GM12878 (cell line): ENCODE measurements around the gene ANKHD1. TPM values are rescaled to one million over a fixed set of nuclear protein-coding genes. Genes with fewer than 3 reads are reported as not detected.

Experiments used
- CEBPB ChIP-seq, 2 experiments: fragments of 150-350 bp in 1 of 2; IDR thresholded peaks; 2 replicates each; pipeline ENCODE4 v1.6.1; 2012 to 2014; ENCODE audit warnings: low read depth in 2 of 2, low read length in 2 of 2, borderline replicate concordance in 1 of 2, inconsistent platforms in 1 of 2
- CHD2 ChIP-seq: IDR thresholded peaks from 2 replicates; pipeline ENCODE4 v1.6.1; 2011; ENCODE audit warnings: low read depth, low read length, improper control_type of control experiment, borderline replicate concordance
- GATAD2B ChIP-seq: fragments of 450-650 bp; conservative IDR thresholded peaks from 2 replicates; pipeline ENCODE4 v1.6.1; 2017; ENCODE audit warnings: low read depth, mild to moderate bottlenecking, moderate library complexity
- KDM1A ChIP-seq: fragments of 200-600 bp; sonication (generic); IDR thresholded peaks from 2 replicates; pipeline ENCODE4 v1.6.1; 2016; ENCODE audit warnings: borderline replicate concordance
- MYB ChIP-seq: fragments of 150-350 bp; IDR thresholded peaks from 2 replicates; pipeline ENCODE4 v1.6.1; 2014; ENCODE audit warnings: mild to moderate bottlenecking, low read depth, low read length, borderline replicate concordance
- NBN ChIP-seq: fragments of 450-650 bp; IDR thresholded peaks from 2 replicates; pipeline ENCODE4 v1.6.1; 2016
- NR2C1 ChIP-seq: fragments of 450-650 bp; IDR thresholded peaks from 2 replicates; pipeline ENCODE4 v1.6.1; 2017; ENCODE audit warnings: antibody characterized with exemption, mild to moderate bottlenecking, moderate library complexity
- POLR2A ChIP-seq: IDR thresholded peaks from 2 replicates; pipeline ENCODE4 v1.6.1; 2011; ENCODE audit warnings: low read depth, mild to moderate bottlenecking, low read length
- RB1 ChIP-seq: fragments of 450-650 bp; formaldehyde crosslinking; IDR thresholded peaks from 2 replicates; pipeline ENCODE4 v1.6.1; 2017; ENCODE audit warnings: mild to moderate bottlenecking, borderline replicate concordance
- RUNX3 ChIP-seq: IDR thresholded peaks from 2 replicates; pipeline ENCODE4 v1.6.1; 2012; ENCODE audit warnings: low read length, inconsistent platforms
- SUPT20H ChIP-seq: IDR thresholded peaks from 2 replicates; pipeline ENCODE4 v1.6.1; 2011; ENCODE audit warnings: low read depth, mild to moderate bottlenecking, low read length, moderate library complexity, borderline replicate concordance; ENCODE audit not compliant: control insufficient read depth
- TBL1XR1 ChIP-seq: IDR thresholded peaks from 2 replicates; pipeline ENCODE4 v1.6.1; 2012; ENCODE audit warnings: low read depth, low read length, improper control_type of control experiment
- TCF12 ChIP-seq: IDR thresholded peaks from 2 replicates; pipeline ENCODE4 v1.6.1; 2011; ENCODE audit warnings: low read depth, mild to moderate bottlenecking, low read length
- TCF3 ChIP-seq: IDR thresholded peaks from 2 replicates; pipeline ENCODE4 v1.6.1; 2012; ENCODE audit warnings: low read depth, mild to moderate bottlenecking, low read length, borderline replicate concordance; ENCODE audit not compliant: insufficient read depth
- ZNF217 ChIP-seq: fragments of 450-650 bp; IDR thresholded peaks from 2 replicates; pipeline ENCODE4 v1.6.1; 2017; ENCODE audit warnings: antibody characterized with exemption, mild to moderate bottlenecking
- ZNF24 ChIP-seq: fragments of 450-650 bp; IDR thresholded peaks from 2 replicates; pipeline ENCODE4 v1.6.1; 2017; ENCODE audit warnings: antibody characterized with exemption, mild to moderate bottlenecking
- polyA plus RNA-seq, 11 experiments: library from polyadenylated mRNA; depleted of rRNA in 4 of 11; unstranded in 6 of 11; stranded (reverse) in 5 of 11; fragments of >200 nt; fragmentation: Nextera tagmentation in 4 of 11; fragmentation: Illumina TruSeq in 1 of 11; extraction: Ambion mirVana in 4 of 11; extraction: Trizol in 1 of 11; gene quantifications; 1 replicate in 1 of 11; 2 replicates in 10 of 11; pipeline versions ENCODE4 v1.2.1 to v1.2.3, GENCODE V29; 2011 to 2016; ENCODE audit warnings: inconsistent platforms in 2 of 11, missing spikeins in 2 of 11, low read depth in 1 of 11
- total RNA-seq, 4 experiments: library from RNA; depleted of rRNA in 3 of 4; stranded (reverse); fragments of >200 nt in 3 of 4; fragmentation: Illumina TruSeq in 1 of 4; extraction: Trizol in 1 of 4; gene quantifications; 2 replicates each; pipeline versions ENCODE4 v1.2.1 to v1.2.3, GENCODE V29; 2013 to 2021
- TF ChIP-seq, protein P1 (sequence below): IDR thresholded peaks from 2 replicates; pipeline ENCODE4 v1.6.1; 2011; ENCODE audit warnings: low read depth, mild to moderate bottlenecking, low read length, moderate library complexity, borderline replicate concordance; ENCODE audit errors: extremely low read depth
- TF ChIP-seq, protein P2 (sequence below): IDR thresholded peaks from 2 replicates; pipeline ENCODE4 v1.6.1; 2011; ENCODE audit warnings: mild to moderate bottlenecking, low read depth, low read length, moderate library complexity; ENCODE audit not compliant: insufficient replicate concordance
- TF ChIP-seq, protein P3 (sequence below): fragments of 450-650 bp; IDR thresholded peaks from 2 replicates; pipeline ENCODE4 v1.6.1; 2014; ENCODE audit warnings: mild to moderate bottlenecking
- TF ChIP-seq, protein P4 (sequence below): IDR thresholded peaks from 2 replicates; pipeline ENCODE4 v1.6.1; 2012; ENCODE audit warnings: mild to moderate bottlenecking, low read depth, low read length

ANKHD1 gene
- total and polyA plus RNA-seq, 10 of the 15 experiments (the other 5 are each of a cell fraction or from before 2014, with no cell fraction given): 31.6 to 96.8 (median 74.3) TPM

DNA sequence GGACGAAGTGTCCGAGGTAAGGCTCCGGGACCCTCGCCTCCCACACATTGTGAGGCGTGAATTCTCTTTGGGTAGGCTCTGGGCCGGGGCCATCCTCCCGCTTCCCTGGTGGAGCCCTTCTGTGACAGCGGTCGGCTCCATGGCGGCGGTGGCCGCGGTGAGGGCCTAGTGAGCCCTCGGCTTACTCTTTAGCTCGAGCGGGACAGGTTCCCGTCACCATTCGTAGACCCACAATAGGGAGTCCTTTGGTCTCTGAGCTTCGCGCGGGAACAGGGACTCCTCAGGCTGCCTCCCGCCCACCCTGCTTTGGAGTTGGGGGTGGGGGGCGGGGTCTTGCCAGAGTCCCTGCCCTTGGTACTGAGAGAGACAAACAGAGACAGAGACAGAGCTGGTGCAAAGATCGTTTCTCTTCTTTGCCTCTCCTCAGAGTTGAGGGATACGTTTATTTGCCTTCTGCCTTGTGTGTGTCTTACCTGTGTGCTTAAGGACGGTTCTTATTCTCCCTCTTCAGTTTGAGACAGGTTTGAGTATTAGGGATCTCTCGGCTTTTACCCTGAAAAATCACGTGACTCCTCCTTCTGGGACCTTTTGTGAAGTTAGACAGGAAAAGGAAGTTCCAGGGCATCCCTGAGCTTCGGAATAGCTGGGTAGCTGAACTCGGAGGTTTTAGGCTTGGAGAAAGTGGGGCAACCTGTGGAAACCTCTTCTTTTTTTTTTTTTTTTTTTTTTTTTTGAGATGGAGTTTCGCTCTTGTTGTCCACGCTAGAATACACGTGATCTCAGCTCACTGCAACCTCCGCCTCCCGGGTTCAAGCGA, 833 bp downstream of the ANKHD1 start (continued):
- TF ChIP-seq, protein P1, sequence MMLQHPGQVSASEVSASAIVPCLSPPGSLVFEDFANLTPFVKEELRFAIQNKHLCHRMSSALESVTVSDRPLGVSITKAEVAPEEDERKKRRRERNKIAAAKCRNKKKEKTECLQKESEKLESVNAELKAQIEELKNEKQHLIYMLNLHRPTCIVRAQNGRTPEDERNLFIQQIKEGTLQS: peak; percentile 45; the same call in 1 of the 2 replicates
- TF ChIP-seq CHD2 (peak; percentile 63), NBN (0 out of 2 replicates have a peak, but pooled peaks have one; percentile 11), TCF12 (no peak), MYB (no peak), POLR2A (no peak), RUNX3 (no peak), KDM1A (no peak), SUPT20H (no peak), CEBPB (IDR thresholded peaks at IDR 0.05; ENCODE audit: borderline replicate concordance in 1 of 2, low read depth in 2 of 2, low read length in 2 of 2) (no peak), TCF3 (no peak), ZNF24 (no peak), TBL1XR1 (no peak), ZNF217 (no peak), RB1 (no peak), NR2C1 (no peak), GATAD2B (no peak; the same call in 1 of the 2 replicates)
- TF ChIP-seq, protein P2, sequence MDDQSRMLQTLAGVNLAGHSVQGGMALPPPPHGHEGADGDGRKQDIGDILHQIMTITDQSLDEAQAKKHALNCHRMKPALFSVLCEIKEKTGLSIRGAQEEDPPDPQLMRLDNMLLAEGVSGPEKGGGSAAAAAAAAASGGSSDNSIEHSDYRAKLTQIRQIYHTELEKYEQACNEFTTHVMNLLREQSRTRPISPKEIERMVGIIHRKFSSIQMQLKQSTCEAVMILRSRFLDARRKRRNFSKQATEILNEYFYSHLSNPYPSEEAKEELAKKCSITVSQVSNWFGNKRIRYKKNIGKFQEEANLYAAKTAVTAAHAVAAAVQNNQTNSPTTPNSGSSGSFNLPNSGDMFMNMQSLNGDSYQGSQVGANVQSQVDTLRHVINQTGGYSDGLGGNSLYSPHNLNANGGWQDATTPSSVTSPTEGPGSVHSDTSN: no peak
- TF ChIP-seq, protein P3, sequence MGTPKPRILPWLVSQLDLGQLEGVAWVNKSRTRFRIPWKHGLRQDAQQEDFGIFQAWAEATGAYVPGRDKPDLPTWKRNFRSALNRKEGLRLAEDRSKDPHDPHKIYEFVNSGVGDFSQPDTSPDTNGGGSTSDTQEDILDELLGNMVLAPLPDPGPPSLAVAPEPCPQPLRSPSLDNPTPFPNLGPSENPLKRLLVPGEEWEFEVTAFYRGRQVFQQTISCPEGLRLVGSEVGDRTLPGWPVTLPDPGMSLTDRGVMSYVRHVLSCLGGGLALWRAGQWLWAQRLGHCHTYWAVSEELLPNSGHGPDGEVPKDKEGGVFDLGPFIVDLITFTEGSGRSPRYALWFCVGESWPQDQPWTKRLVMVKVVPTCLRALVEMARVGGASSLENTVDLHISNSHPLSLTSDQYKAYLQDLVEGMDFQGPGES: no peak
- TF ChIP-seq, protein P4, sequence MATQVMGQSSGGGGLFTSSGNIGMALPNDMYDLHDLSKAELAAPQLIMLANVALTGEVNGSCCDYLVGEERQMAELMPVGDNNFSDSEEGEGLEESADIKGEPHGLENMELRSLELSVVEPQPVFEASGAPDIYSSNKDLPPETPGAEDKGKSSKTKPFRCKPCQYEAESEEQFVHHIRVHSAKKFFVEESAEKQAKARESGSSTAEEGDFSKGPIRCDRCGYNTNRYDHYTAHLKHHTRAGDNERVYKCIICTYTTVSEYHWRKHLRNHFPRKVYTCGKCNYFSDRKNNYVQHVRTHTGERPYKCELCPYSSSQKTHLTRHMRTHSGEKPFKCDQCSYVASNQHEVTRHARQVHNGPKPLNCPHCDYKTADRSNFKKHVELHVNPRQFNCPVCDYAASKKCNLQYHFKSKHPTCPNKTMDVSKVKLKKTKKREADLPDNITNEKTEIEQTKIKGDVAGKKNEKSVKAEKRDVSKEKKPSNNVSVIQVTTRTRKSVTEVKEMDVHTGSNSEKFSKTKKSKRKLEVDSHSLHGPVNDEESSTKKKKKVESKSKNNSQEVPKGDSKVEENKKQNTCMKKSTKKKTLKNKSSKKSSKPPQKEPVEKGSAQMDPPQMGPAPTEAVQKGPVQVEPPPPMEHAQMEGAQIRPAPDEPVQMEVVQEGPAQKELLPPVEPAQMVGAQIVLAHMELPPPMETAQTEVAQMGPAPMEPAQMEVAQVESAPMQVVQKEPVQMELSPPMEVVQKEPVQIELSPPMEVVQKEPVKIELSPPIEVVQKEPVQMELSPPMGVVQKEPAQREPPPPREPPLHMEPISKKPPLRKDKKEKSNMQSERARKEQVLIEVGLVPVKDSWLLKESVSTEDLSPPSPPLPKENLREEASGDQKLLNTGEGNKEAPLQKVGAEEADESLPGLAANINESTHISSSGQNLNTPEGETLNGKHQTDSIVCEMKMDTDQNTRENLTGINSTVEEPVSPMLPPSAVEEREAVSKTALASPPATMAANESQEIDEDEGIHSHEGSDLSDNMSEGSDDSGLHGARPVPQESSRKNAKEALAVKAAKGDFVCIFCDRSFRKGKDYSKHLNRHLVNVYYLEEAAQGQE: peak; percentile 84
